Keratinocyte (primary cell): ENCODE measurements around the gene SFMBT2. TPM values are rescaled to one million over a fixed set of nuclear protein-coding genes. Genes with fewer than 3 reads are reported as not detected.

Experiments
- DNase-seq: peaks from one replicate; pipeline ENCODE4 v3.0.0-alpha.2; 2011; ENCODE audit warnings: low read depth, missing footprints, low spot score
- FAIRE-seq: peaks from 2 replicates; lab custom pipeline; 2011; peaks lifted over from hg19 to GRCh38; lab: Jason Lieb, UNC
- H2AFZ ChIP-seq: 2 replicates; pipeline ENCODE4 v1.6.0; 2012; ENCODE audit warnings: low read length, control low read depth, inconsistent platforms; ENCODE audit not compliant: control insufficient read depth
- H3K27ac ChIP-seq: 2 replicates; pipeline ENCODE4 v1.5.1; 2011; ENCODE audit warnings: low read length; ENCODE audit not compliant: control insufficient read depth, insufficient read depth
- H3K27me3 ChIP-seq: 3 replicates; pipeline ENCODE4 v1.6.0; 2011; ENCODE audit warnings: low read length; ENCODE audit not compliant: control insufficient read depth, insufficient read depth; ENCODE audit errors: extremely low read depth
- H3K36me3 ChIP-seq, 2 experiments: 2 replicates in 1 of 2; 3 replicates in 1 of 2; pipeline ENCODE4 v1.5.1; 2011; ENCODE audit warnings: low read length in 2 of 2, mild to moderate bottlenecking in 1 of 2; ENCODE audit not compliant: control insufficient read depth in 2 of 2, insufficient read depth in 2 of 2; ENCODE audit errors: extremely low read depth in 1 of 2
- H3K4me1 ChIP-seq: 3 replicates; pipeline ENCODE4 v1.5.1; 2011; ENCODE audit warnings: low read length; ENCODE audit not compliant: control insufficient read depth, insufficient read depth; ENCODE audit errors: extremely low read depth
- H3K4me2 ChIP-seq: 3 replicates; pipeline ENCODE4 v1.6.0; 2011; ENCODE audit warnings: low read depth, low read length; ENCODE audit not compliant: control insufficient read depth, insufficient read depth; ENCODE audit errors: extremely low read depth
- H3K4me3 ChIP-seq, 3 experiments: fragments of 200-600 bp in 1 of 3; sonication (generic) in 1 of 3; 2 replicates in 2 of 3; 3 replicates in 1 of 3; pipeline ENCODE4 v1.5.1; 2011 to 2016; ENCODE audit warnings: low read length in 3 of 3, mild to moderate bottlenecking in 3 of 3, control low read depth in 2 of 3, inconsistent platforms in 1 of 3, low read depth in 1 of 3, mixed read lengths in 1 of 3, mixed run types in 1 of 3, moderate library complexity in 1 of 3; ENCODE audit not compliant: control insufficient read depth in 2 of 3, insufficient read depth in 2 of 3; ENCODE audit errors: extremely low read depth in 1 of 3
- H3K79me2 ChIP-seq: 2 replicates; pipeline ENCODE4 v1.6.0; 2012; ENCODE audit warnings: low read length; ENCODE audit not compliant: control insufficient read depth, insufficient read depth
- H3K9ac ChIP-seq: 3 replicates; pipeline ENCODE4 v1.6.0; 2011; ENCODE audit warnings: low read length; ENCODE audit not compliant: control insufficient read depth, insufficient read depth; ENCODE audit errors: extremely low read depth
- H3K9me1 ChIP-seq: 3 replicates; pipeline ENCODE4 v1.6.0; 2011; ENCODE audit warnings: low read length; ENCODE audit not compliant: control insufficient read depth, insufficient read depth; ENCODE audit errors: extremely low read depth
- H3K9me3 ChIP-seq: 2 replicates; pipeline ENCODE4 v1.5.1; 2012; ENCODE audit warnings: low read depth, low read length; ENCODE audit not compliant: control insufficient read depth
- H4K20me1 ChIP-seq: 3 replicates; pipeline ENCODE4 v1.6.0; 2011; ENCODE audit warnings: low read length; ENCODE audit not compliant: control insufficient read depth, insufficient read depth; ENCODE audit errors: extremely low read depth
- EZH2 ChIP-seq: IDR thresholded peaks from one replicate; pipeline ENCODE4 v1.6.1; 2012; ENCODE audit warnings: inconsistent platforms, mild to moderate bottlenecking, low read length, moderate library complexity
- dilution Hi-C: fragments of 300-500 bp; cut with MboI; formaldehyde crosslinking; loops from one replicate; pipeline ENCODE4 v1.7.0; 2020; ENCODE audit warnings: low sequenced_read_pairs; ENCODE audit not compliant: extremely low pct_ligation_motif_present
- polyA plus RNA-seq, 5 experiments: library from polyadenylated mRNA; depleted of rRNA in 3 of 5; stranded (reverse) in 3 of 5; stranded (forward) in 1 of 5; unstranded in 1 of 5; fragments of >200 nt; gene quantifications; 1 replicate in 1 of 5; 2 replicates in 3 of 5; 3 replicates in 1 of 5; pipeline versions ENCODE4 v1.2.1 to v1.2.3, GENCODE V29; 2011 to 2012; ENCODE audit warnings: missing spikeins in 2 of 5, low read depth in 1 of 5, low replicate concordance in 1 of 5
- TF ChIP-seq, protein P1 (sequence below), 3 experiments: IDR thresholded peaks in 1 of 3; conservative IDR thresholded peaks in 1 of 3; optimal IDR thresholded peaks in 1 of 3; 2 replicates in 2 of 3; 3 replicates in 1 of 3; pipeline versions ENCODE3 to v1.5.1; 2011; ENCODE audit warnings: low read length in 3 of 3, mild to moderate bottlenecking in 3 of 3, moderate library complexity in 2 of 3, control low read depth in 1 of 3, inconsistent platforms in 1 of 3; ENCODE audit not compliant: insufficient read depth in 2 of 3; ENCODE audit errors: extremely low read depth in 1 of 3

Gene SFMBT2
- polyA plus RNA-seq, 1 donor (not counting 4 experiments of a cell fraction or from before 2014, with no cell fraction given): 0.71 TPM

DNA sequence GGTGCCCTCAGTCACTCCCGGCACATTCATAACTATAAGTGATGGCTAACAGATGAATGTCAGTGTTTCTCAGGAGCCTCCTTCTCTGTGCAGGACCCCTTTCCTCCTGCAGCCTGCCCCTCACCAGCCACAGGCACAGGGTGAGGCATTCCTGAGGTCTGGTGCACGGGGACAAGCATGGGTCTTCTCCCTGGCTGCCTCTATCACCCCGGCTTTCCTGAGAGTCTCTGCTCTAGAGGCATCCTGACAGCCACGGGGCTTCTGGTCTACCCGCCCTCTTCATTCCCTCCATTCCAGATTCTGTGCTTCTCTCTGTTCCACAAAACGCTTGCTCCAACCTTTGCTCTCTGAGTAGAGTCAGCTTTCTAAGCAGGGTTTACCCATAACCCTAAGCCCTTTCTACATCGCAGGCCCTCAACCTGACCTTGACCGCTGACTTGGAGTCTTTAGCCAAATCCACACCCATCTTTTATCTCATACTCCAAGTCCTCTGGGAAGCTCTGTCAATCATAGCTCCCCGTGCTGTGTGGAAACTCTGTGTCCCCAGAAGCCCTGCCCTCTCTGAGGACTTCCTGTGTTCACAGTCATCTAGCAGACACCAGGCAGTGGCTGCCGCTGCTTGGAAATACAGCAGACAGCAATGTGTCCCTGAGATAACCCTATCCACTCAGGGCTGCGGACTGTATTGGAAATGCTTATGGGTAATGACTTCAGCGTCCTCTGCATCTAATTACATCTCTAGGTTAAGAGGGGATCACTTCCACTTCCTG lies 159.0 kb downstream of the SFMBT2 start:
- TF ChIP-seq EZH2: no peak
- TF ChIP-seq, protein P1, sequence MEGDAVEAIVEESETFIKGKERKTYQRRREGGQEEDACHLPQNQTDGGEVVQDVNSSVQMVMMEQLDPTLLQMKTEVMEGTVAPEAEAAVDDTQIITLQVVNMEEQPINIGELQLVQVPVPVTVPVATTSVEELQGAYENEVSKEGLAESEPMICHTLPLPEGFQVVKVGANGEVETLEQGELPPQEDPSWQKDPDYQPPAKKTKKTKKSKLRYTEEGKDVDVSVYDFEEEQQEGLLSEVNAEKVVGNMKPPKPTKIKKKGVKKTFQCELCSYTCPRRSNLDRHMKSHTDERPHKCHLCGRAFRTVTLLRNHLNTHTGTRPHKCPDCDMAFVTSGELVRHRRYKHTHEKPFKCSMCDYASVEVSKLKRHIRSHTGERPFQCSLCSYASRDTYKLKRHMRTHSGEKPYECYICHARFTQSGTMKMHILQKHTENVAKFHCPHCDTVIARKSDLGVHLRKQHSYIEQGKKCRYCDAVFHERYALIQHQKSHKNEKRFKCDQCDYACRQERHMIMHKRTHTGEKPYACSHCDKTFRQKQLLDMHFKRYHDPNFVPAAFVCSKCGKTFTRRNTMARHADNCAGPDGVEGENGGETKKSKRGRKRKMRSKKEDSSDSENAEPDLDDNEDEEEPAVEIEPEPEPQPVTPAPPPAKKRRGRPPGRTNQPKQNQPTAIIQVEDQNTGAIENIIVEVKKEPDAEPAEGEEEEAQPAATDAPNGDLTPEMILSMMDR (optimal IDR thresholded peaks at IDR 0.05 in 1 of 3, IDR thresholded peaks at IDR 0.05 in 1 of 3, conservative IDR thresholded peaks at IDR 0.05 in 1 of 3; ENCODE audit: extremely low read depth in 1 of 3, insufficient read depth in 2 of 3, low read length in 3 of 3): no peak
- no peak overlapping the region for H3K27ac ChIP-seq
- H3K9ac ChIP-seq: no peak overlapping the region
- no peak overlapping the region for H3K4me2 ChIP-seq
- no peaks in the 10 kb centered on the region for H4K20me1 ChIP-seq
- H3K27me3 ChIP-seq: no peaks in the 10 kb centered on the region
- no peaks in the 10 kb centered on the region for H3K9me3 ChIP-seq
- DNase-seq (no peak), FAIRE-seq (no peak)
- dilution Hi-C loops: no loop called here
- H3K4me1 ChIP-seq: peaks cover 3% of the 10 kb centered on the region
- H3K36me3 ChIP-seq: no peaks in the 10 kb centered on the region
- H3K4me3 ChIP-seq: no peak overlapping the region
- H3K9me1 ChIP-seq: no peaks in the 10 kb centered on the region
- H3K79me2 ChIP-seq: no peaks in the 10 kb centered on the region
- no peak overlapping the region for H2AFZ ChIP-seq

- no peaks in the 10 kb centered on the region for H3K36me3 ChIP-seq
- H4K20me1 ChIP-seq: no peaks in the 10 kb centered on the region
- H2AFZ ChIP-seq: no peak overlapping the region
- H3K79me2 ChIP-seq: no peaks in the 10 kb centered on the region
- TF ChIP-seq, protein P1 (optimal IDR thresholded peaks at IDR 0.05 in 1 of 3, IDR thresholded peaks at IDR 0.05 in 1 of 3, conservative IDR thresholded peaks at IDR 0.05 in 1 of 3; ENCODE audit: extremely low read depth in 1 of 3, insufficient read depth in 2 of 3, low read length in 3 of 3): no peak
- no peak for TF ChIP-seq EZH2
- no peak overlapping the region for H3K4me2 ChIP-seq
- no peak for DNase-seq
- dilution Hi-C loops: no loop called here
- no peaks in the 10 kb centered on the region for H3K9me3 ChIP-seq
- FAIRE-seq: no peak
- H3K27me3 ChIP-seq: no peaks in the 10 kb centered on the region
- no peaks in the 10 kb centered on the region for H3K9me1 ChIP-seq
- no peak overlapping the region for H3K4me3 ChIP-seq
- H3K27ac ChIP-seq: no peak overlapping the region
- H3K4me1 ChIP-seq: no peaks in the 10 kb centered on the region
- H3K9ac ChIP-seq: no peak overlapping the region
Measured at GRCh38 chr10:7250236-7250635, 160.6 kb downstream of the SFMBT2 start.
